SK-N-MC (cell line): ENCODE results near the gene TEKT5.

Source experiments
- EZH2 ChIP-seq: fragments of 200-600 bp; sonication (generic); IDR thresholded peaks from one replicate; pipeline ENCODE4 v1.6.1; 2017; ENCODE audit warnings: antibody characterized with exemption
- FOXP2 ChIP-seq: optimal IDR thresholded peaks from 2 replicates; pipeline ENCODE3; 2011; ENCODE audit warnings: mild to moderate bottlenecking, moderate library complexity; ENCODE audit not compliant: insufficient read depth; ENCODE audit errors: extremely low read length, control extremely low read depth

DNA sequence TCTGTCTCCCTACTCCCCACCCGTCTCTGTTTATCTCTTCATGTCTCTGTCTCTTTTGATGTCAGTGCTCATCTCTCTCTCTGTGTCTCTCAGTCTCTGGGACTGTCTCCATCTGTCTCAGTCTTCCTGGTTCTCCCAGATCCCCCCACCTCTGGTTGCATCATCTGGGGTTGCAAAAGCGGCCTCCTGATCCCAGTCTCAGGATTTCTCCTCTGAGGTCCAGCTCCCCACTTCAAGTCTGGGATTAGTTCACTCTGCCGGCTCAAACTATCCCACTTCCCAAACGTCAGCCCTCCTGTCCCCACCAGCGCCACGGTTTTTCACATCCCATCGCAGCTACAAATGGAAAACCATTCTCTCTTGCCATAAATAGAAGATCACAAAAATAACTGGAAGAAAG, 9.0 kb downstream of the TEKT5 start:
- TF ChIP-seq EZH2 (no peak), FOXP2 (no peak)
